A549 (cell line): ENCODE results near the gene HEXIM1.

Experiments used
- CBX2 ChIP-seq: fragments of 200-600 bp; sonication (generic); IDR thresholded peaks from 2 replicates; pipeline ENCODE4 v1.6.1; 2016; ENCODE audit warnings: low read depth, mild to moderate bottlenecking, borderline replicate concordance
- CBX8 ChIP-seq: fragments of 200-600 bp; sonication (generic); IDR thresholded peaks from 2 replicates; pipeline ENCODE4 v1.6.1; 2016
- CHD2 ChIP-seq: fragments of 150-350 bp; IDR thresholded peaks from 2 replicates; pipeline ENCODE4 v1.6.1; 2014; ENCODE audit warnings: low read length; ENCODE audit not compliant: partially characterized antibody
- CTCF ChIP-seq: fragments of >200 bp; sonication (Bioruptor Twin); formaldehyde crosslinking; IDR thresholded peaks from 3 replicates; pipeline ENCODE4 v1.5.1; 2016
- EP300 ChIP-seq, 2 experiments: fragments of >200 bp; sonication (Bioruptor Twin); formaldehyde crosslinking; IDR thresholded peaks; 2 replicates in 1 of 2; 3 replicates in 1 of 2; pipeline ENCODE4 v1.6.1; 2016 to 2017
- JUNB ChIP-seq: fragments of >200 bp; sonication (Bioruptor Twin); formaldehyde crosslinking; IDR thresholded peaks from 2 replicates; pipeline ENCODE4 v1.6.1; 2016
- MAX ChIP-seq: IDR thresholded peaks from 2 replicates; pipeline ENCODE4 v1.6.1; 2012
- POLR2A ChIP-seq: IDR thresholded peaks from 2 replicates; pipeline ENCODE4 v1.6.1; 2012; ENCODE audit warnings: mild to moderate bottlenecking, low read length
- RCOR1 ChIP-seq: fragments of 150-350 bp; IDR thresholded peaks from 2 replicates; pipeline ENCODE4 v1.6.1; 2014; ENCODE audit warnings: antibody characterized with exemption, low read length, low read depth
- USF2 ChIP-seq: fragments of 450-650 bp; IDR thresholded peaks from 2 replicates; pipeline ENCODE4 v1.6.1; 2014; ENCODE audit warnings: antibody characterized with exemption

- TF ChIP-seq CTCF (no peak), CBX8 (no peak), JUNB (no peak), EP300 (IDR thresholded peaks at IDR 0.05) (no peak), POLR2A (no peak), MAX (no peak), USF2 (no peak), CBX2 (no peak), CHD2 (no peak), RCOR1 (no peak)
Measured at GRCh38 chr17:45200701-45201100, 52.4 kb downstream of the HEXIM1 start.
